ENCODE data around the gene CKLF.

CKLF gene

GRCh38 chr16:66519482-66520373 is 32.6 kb upstream of the CKLF start:
- no peak for FAIRE-seq

- no peak for FAIRE-seq
Measured at GRCh38 chr16:66520406-66521170, 31.8 kb upstream of the CKLF start.

GRCh38 chr16:66521252-66521713 is 31.1 kb upstream of the CKLF start:
- FAIRE-seq, result no peak

DNA sequence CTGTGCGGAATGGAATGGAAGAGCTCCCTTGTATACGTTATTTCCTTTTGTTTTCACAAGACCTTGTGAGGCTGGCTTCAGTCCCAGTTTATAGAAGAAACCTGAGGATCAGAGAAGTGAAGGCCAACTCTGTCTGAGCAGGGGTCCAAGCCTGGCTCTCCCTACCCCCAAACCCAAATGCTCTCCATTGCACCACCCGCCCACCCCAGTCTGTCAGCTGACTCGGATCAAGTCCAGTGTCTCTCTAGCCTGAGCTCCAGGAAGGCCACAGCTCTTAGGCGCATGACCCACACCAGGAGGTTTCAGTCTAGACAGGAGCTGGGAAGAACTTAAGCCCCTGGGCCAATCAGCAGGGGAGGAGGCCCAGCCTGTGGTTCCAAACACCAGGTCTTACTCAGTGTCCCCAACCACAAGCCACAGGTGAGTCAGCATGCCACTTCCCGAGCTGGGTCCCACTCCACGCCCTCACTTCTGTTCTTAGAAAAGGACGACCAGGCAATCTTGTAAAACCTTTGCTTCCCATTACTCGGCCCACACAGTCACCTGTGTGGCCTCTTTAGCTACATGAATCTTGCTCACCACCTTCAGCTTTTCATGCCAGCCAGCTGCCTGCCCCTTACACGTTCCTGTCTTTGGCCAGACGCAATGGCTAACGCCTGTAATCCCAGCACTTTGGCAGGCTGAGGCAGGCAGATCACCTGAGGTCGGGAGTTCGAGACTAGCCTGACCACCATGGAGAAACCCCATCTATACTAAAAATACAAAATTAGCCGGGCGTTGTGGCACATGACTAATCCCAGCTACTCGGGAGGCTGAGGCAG is 30.2 kb upstream of the CKLF start:
- no peak for FAIRE-seq

DNA sequence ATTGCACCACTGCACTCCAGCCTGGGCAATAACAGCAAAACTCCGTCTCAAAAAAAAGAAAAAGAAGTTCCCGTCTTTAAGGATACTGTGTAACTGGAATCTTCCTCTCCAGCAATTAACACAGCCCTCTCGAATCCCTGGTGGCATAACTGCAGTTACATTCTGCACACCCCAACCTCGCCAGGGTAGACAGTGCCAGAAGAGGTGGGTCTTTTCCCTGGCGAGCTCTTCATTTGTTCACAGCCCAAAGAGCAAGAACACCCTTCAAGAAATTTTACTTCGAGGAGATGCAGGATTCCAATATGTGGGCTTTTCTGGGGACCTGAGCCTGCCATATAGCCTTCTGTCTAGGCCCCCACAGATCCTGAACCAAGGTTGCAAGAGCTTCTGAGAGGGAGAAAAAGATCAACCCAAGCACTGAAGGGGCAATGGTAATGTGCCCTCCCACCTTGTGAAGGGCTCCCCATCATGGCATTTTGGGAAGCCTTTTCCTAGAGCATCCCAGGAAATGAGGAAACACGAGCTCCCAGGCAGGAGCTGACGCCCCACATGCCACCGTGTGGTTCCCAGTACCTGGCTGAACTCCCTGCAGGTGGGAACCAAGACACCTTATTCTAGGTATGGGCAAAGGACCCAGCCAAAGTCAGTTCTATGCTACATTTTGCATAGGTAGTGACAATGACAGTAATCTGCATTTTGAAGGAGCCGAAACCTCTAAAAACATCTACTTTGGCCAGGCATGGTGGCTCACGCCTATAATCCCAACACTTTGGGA is 29.4 kb upstream of the CKLF start:
- no peak for FAIRE-seq

GRCh38 chr16:66523861-66524354 is 28.5 kb upstream of the CKLF start:
- no peak for FAIRE-seq

- FAIRE-seq, result no peak
Measured at GRCh38 chr16:66524601-66525164, 27.7 kb upstream of the CKLF start.

- no peak for FAIRE-seq
Measured at GRCh38 chr16:66525396-66526180, 26.8 kb upstream of the CKLF start.

- FAIRE-seq, result no peak
Measured at GRCh38 chr16:66528294-66528693, 24.1 kb upstream of the CKLF start.

DNA sequence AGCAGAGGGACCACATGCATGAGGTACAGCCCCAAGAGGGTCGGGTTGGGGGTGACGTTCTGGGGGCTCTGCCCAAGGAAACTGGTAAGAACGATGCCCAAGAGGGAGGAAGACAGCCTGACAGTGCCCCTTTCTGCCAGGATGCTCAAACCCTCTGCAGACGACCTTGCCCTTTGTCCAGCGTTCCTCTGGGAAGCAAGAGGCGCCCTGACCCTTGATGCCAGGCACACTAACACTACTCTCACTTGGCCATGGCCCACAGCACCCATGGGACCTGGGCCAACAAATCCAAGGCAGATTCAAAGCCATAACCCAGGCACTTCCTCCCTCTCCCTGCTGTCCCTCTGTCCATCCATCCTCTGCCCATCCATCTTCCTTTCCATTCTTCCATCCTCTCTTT is 22.9 kb upstream of the CKLF start:
- FAIRE-seq, result no peak

DNA sequence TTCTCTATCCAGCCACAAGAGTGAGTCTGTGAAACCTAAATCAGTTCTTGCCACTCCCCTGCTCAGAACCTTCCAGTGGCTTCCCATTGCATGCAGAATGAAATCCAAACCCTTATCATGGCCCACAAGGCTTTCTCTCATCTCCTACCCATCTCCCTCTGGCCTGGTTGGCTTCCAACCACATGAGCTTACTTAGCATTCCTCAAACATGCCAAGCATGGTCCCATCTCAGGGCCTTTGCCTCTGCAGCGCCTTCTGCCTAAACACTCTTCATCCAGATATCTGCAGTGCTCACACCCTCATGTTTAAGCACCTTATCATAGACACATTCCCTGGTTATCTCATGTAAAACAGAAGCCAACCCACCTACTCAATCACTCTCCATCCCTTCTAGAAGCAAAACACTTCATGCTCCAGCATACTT is 18.0 kb upstream of the CKLF start:
- no peak for FAIRE-seq

- FAIRE-seq, result no peak
Measured at GRCh38 chr16:66536525-66536924, 15.9 kb upstream of the CKLF start.

DNA sequence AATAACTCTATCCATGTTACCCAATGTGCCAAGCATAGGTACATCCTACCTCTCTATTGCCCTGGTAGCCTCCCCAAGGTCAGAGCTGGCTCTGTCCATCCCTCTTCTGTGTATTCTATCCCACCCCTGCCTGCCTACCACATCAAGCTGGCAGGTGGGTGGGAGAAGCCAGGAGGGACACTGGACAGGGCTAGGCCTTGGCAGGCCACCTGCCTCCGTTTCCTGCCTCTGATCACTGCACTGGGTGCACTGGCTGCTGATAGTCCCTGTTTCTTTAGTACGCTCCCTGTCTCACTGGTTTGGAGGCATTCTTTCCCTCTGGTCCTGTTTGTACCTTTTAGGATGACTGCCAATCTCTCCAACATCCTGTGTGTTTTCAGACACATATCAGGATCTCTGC is 15.1 kb upstream of the CKLF start:
- no peak for FAIRE-seq

GRCh38 chr16:66538910-66539309 is 13.5 kb upstream of the CKLF start:
- FAIRE-seq, result no peak

DNA sequence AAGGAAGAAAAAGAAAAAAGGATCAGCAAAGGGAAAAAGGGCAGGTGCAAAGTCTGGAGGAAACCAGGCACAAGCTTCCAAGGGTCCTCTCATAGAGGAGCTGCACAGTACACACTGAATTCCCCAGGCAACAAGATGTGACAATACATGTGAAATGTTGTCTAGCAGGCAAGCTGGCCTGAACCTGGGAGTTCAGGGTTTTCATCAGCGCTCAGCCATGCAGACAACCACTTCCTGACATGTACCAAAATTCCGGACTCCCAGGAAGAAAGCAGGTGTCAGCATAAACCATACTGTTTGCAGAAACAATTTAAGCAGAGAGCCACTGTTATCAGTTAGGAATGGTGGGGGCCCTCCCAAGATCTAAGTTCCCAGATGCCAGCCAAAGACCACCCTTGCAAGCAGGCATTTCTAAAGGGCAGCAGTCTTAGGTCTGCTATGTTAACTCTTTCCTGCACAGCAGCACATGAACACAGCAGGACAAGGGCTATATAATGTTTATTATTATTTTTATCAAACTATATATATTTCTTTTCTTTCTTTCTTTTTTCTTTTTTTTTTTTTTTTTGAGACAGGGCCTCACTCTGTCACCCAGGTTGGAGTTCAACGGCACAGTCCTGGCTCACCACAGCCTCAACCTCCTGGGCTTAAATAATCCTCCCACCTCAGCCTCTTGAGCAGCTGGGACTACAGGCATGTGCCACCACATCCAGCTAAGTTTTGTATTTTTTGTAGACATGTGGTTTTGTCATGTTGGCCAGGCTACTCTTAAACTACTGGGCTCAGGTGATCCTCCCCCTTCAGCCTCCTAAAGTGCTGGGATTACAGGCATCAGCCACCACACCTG is 12.5 kb upstream of the CKLF start:
- no peak for FAIRE-seq

DNA sequence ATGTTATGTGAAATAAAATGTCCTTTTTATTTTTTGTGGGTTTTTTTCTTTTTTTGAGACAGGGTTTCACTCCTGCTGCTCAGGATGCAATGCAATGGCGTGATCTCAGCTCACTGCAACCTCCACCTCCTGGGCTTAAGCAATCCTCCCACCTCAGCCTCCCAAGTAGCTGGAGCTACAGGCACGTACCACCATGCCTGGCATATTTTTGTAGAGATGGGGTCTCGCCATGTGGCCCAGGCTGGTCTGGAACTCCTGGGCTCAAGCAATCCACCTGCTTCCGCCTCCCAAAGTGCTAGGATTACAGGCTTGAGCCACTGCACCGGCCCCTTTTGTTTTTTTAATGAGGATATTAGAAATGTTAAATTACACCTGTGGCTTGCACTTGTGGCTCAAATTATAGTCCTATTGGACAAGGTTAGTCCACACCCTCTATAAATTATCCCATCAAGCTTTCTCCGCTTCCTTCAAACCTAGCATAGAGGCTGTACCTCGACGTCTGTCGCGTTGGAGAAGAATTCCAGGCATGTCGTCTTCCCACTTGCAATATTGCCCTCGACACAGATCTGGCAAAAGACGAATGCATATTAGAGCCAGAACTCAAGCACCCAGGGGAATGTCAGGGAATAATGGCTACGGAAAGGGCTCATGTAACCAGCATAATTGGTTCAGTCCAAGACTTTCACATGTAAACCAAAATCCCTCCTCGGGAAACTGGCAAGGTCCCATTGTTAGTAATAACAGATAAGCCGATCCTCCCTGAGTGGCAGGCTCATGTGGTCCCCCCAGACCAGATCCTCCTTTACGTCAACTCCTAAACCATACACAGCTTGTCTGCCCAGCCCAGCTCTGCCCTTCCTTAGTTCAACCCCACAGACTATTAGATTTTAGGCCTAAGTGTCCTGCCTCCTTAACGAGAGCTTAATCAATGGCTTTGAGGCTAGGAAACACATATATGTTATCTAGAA is 10.7 kb upstream of the CKLF start:
- no peak for FAIRE-seq

GRCh38 chr16:66542396-66542795 is 10.0 kb upstream of the CKLF start:
- FAIRE-seq, result no peak

- FAIRE-seq, result no peak
Measured at GRCh38 chr16:66543541-66543940, 8.8 kb upstream of the CKLF start.
